D721Med (cell line): ENCODE measurements around the gene DDX10.

Source experiments
- DNase-seq: peaks from one replicate; pipeline ENCODE4 v3.0.0; 2011; ENCODE audit warnings: low spot score; ENCODE audit not compliant: insufficient read length
- FAIRE-seq: peaks from 2 replicates; lab custom pipeline; 2011; peaks lifted over from hg19 to GRCh38; lab: Jason Lieb, UNC
- TF ChIP-seq, protein P1 (sequence below): IDR thresholded peaks from 2 replicates; pipeline ENCODE4 v1.5.1; 2012; ENCODE audit warnings: mild to moderate bottlenecking, control low read depth; ENCODE audit not compliant: insufficient read depth; ENCODE audit errors: missing control alignments

The DDX10 gene

DNA sequence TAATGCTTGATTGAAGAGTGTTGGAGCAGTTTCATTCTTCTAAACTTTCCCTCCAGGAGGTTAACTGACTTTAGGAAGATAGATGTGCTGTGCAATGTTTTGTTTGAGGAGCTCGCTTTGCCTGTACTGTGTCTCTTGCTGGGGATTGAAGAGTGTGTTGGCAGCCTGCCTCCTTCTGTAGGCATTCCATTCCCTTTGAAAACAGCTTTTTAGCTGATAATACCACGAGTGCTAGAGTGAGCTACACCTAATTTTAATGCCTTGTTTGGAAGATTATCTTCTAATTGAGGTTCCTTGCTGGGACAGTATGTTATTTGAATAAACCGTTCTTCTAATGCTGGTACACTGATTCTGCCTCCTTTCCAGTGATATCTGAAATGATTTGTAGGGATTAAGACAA lies 7.2 kb downstream of the DDX10 start:
- FAIRE-seq = no peak
- no peak for DNase-seq
- TF ChIP-seq, protein P1, sequence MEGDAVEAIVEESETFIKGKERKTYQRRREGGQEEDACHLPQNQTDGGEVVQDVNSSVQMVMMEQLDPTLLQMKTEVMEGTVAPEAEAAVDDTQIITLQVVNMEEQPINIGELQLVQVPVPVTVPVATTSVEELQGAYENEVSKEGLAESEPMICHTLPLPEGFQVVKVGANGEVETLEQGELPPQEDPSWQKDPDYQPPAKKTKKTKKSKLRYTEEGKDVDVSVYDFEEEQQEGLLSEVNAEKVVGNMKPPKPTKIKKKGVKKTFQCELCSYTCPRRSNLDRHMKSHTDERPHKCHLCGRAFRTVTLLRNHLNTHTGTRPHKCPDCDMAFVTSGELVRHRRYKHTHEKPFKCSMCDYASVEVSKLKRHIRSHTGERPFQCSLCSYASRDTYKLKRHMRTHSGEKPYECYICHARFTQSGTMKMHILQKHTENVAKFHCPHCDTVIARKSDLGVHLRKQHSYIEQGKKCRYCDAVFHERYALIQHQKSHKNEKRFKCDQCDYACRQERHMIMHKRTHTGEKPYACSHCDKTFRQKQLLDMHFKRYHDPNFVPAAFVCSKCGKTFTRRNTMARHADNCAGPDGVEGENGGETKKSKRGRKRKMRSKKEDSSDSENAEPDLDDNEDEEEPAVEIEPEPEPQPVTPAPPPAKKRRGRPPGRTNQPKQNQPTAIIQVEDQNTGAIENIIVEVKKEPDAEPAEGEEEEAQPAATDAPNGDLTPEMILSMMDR = no peak

DNA sequence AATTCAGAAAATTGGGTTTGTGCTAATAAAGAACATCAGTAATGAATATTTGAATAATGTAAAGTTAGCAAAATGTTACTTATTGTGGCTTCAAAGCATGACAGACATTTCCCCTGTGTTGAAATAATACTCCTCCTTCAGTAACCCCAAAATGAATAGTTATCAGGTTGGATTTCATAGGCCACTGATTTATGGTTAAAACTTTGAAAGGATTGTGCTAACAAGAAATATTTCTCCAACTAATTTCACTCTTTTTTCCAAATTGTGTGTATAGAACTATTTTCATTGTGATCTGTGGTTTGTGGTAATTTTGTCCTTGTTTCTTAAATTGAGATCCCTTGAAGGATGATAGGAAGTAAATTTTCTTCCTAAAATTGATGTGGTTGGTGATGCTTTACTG lies 7.9 kb downstream of the DDX10 start:
- DNase-seq = no peak
- TF ChIP-seq, protein P1 = no peak
- no peak for FAIRE-seq

DNA sequence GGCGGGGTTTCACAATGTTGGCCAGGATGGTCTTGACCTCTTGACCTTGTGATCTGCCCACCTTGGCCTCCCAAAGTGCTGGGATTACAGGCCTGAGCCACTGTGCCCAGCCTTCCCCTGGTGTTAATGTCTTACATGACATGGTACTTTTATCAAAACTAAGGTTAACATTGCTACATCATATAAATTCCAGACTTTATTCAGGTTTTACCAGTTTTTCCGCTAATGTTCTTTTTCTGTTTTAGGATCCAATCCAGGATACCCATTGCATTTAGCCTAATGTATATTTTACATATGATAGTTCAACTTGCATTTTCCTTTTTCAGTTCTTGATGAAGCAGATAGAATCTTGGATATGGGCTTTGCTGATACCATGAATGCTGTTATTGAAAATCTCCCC lies 14.2 kb downstream of the DDX10 start:
- TF ChIP-seq, protein P1 = no peak
- FAIRE-seq = peak; percentile 35
- no peak for DNase-seq

DNA sequence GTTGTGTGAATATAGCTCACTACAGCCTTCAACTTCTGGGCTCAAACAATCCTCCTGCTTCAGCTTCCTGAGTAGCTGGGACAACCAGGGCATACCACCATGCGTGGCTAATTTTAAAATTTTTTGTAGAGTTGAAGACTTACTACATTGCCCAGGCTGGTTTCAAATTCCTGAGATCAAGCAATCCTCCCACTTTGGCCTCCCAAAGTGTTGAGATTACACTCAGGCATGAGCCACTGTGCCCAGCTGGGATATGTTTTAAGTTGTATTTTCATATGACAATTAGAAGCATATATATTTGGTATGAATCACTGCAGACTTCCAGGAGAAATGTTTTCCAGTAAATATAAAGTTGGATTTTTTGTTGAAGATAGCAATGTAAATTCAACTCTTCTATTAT lies 15.4 kb downstream of the DDX10 start:
- DNase-seq (no peak), FAIRE-seq (no peak)
- TF ChIP-seq, protein P1 = no peak

DNA sequence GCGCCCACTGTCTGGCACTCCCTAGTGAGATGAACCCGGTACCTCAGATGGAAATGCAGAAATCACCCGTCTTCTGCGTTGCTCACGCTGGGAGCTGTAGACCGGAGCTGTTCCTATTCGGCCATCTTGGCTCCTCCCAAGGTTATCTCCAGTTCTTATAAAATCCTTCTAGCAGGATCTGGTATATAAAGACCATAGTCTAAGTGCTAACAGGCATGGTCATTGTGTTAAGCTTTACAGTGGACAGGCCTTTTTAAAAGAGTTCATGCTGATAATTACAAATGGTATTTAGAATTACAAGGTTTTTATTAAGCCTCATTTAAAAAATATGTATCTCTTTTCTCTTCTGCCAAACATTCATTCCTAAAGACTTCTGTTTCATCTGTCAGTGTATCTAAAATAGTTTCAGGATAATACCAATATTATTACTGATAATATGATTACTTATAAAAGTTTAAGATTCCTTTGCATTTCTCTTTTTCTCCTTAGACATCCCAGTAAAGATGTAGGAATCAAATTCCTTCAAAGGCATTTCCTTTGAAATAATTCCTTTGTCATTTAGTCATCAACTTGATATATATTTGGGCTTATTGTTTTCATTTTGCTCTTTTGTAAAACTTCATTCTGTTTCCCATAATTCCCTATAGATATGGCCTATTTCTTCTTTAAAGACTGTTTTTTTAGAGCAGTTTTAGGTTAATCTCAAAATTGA lies 20.7 kb downstream of the DDX10 start:
- no peak for FAIRE-seq
- TF ChIP-seq, protein P1 = no peak
- no peak for DNase-seq

DNA sequence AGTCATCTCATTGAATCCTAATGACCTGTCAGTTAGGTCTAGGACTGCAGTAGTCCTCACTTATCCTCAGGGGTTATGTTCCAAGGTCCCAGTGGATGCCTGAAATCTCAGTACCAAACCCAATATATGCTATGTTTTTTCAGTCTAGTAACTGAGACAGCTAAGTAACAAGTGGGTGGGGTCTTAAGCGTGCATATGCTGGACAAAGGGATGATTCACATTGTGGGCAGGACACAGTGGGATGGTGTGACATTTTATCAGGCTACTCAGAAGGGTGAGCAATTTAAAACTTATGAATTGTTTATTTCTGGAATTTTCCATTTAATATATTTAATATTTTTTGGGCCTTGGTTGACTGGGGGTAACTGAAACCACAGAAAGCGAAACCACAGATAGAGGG lies 29.0 kb downstream of the DDX10 start:
- DNase-seq (no peak), FAIRE-seq (no peak)
- TF ChIP-seq, protein P1 = no peak

DNA sequence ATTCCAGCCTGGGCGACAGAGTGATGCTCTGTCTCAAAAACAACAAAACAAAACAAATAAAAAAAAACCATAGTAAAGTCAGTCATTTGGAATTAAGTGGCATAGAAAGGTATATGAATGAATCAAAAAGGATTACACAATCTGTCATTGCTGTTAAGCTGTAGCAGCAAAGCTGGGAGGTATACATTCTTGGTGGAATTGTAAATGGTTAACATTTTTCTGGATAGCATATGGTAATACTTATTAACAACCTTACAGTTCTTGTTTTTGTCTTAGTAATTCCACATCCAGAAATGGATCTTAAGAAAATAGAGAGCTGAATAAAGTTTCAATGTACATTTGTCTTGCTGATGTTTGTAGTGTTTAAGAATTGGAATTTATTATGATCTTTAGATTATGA lies 30.0 kb downstream of the DDX10 start:
- FAIRE-seq = no peak
- TF ChIP-seq, protein P1 = no peak

More for the DNA sequence above, 30.0 kb downstream of the DDX10 start:
- no peak for DNase-seq
